ENCODE data around the gene PER1.
A peak's percentile ranks its signal among the peaks of the same experiment; 100 is the strongest.
"Not testable (repeated sequence)": the region's sequence is repeated elsewhere in the genome, so short reads cannot be mapped to it uniquely, and the experiment has no call there.

PER1 gene

DNA sequence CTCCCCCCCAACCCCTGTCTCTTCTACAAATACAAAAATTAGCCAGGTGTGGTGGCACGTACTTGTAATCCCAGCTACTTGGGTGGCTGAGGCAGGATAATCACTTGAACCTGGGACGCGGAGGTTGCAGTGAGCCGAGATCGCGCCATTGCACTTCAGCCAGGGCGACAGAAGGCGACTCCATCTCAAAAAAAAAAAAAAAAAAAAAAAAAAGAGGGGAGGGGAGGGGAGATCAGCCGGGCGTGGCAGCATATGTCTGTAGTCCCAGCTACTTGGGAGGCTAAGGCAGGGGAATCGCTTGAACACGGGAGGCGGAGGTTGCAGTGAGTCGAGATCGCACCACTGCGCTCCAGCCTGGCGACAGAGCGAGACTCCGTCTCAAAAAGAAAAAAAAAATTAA is 18.0 kb upstream of the PER1 start:
- DNase-seq, result not testable (repeated sequence)

DNA sequence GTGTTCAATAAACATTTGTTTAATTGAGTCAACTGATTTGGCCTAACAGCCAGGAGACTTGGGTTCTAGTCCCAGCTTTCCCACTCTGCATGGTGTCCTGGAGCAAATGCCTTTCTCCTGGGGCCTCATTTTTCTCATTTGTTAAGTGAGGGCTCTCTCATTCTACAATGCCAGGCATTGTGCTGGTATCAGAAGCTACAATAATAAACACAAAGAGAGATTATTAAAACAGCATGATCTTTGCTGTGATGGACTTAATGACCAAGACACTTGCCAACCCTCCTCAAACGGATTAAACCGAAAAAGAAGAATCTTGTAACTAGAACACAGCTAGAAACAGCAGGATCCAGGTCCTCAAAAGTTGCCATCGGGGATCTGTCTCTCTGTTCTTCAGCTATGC is 15.3 kb upstream of the PER1 start:
- no peak for DNase-seq

DNA sequence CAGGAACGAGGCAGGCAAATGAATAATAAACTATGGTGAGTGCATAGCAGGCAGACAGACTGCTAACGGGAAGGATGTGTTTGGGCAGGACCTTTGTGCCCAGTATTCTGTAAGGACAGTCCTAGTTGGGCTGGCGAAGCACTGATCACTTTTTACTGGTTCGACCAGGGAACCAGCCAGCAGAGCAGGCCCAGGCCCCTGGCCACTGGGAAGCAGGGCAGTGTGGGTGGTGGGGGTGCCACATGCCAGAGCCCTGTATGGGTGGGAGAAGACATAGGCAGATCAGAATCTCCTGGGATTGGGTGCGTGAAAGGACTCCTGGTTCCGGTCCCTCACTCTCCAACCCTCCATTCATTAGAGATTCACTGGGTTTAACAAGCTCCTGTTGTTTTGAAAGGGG is 14.5 kb upstream of the PER1 start:
- DNase-seq, result no peak

DNA sequence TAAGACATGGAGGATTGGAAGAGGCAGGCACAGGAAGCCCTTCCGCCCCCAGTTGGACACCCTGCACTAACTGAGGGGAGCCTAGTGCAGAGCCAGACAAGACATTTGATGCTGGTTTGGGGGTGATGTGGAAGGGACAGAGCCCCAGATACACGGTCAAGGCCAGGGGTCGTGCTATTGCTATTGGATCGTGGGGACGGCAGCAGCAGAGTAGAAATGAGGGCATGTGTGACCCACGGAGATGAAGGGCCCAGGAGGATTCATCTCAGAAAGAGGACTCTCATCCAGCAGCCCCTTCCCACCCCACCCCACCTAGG is 12.6 kb upstream of the PER1 start:
- DNase-seq, result no peak

DNA sequence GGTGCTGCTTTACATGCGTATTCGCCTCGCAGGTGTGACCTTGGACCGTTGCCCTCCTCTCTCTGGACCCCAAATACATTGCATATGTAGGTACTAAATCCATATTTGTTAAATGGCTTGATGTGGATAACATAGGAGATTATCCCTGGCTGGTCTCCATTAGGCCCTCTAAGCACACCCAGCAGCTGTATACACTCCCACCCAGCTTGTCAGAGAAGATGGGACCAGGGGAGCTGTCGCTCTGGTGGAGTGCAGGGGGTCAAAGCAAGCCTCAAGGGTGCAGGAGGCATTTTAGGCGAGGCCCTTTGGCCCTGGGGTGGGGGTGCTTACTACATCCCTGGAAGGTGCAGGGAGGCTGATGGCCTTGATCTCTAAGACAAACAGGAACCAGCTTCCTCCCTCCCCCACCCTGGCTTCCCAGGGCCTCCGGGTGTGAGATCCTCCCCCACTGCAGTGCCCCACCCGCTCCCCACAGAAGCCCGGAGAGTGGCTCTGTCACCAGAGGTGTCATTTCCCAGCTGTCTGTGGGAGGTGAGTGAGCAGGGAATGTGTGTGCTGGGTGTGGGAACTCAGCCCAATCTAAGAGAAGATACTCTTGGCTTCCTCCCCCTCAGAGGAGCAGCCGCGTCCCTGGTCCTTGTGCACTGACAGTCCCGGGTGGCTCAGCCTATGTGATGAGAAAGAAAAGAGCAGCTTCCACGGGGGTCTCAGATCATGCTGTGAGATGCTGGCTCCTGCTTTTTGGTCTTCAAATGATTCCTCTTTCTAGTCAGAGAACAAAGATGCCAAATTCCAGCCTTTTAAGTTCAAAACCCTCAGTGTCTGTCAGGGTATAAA is 12.0 kb upstream of the PER1 start:
- peak; percentile 25 to 82 for DNase-seq

DNA sequence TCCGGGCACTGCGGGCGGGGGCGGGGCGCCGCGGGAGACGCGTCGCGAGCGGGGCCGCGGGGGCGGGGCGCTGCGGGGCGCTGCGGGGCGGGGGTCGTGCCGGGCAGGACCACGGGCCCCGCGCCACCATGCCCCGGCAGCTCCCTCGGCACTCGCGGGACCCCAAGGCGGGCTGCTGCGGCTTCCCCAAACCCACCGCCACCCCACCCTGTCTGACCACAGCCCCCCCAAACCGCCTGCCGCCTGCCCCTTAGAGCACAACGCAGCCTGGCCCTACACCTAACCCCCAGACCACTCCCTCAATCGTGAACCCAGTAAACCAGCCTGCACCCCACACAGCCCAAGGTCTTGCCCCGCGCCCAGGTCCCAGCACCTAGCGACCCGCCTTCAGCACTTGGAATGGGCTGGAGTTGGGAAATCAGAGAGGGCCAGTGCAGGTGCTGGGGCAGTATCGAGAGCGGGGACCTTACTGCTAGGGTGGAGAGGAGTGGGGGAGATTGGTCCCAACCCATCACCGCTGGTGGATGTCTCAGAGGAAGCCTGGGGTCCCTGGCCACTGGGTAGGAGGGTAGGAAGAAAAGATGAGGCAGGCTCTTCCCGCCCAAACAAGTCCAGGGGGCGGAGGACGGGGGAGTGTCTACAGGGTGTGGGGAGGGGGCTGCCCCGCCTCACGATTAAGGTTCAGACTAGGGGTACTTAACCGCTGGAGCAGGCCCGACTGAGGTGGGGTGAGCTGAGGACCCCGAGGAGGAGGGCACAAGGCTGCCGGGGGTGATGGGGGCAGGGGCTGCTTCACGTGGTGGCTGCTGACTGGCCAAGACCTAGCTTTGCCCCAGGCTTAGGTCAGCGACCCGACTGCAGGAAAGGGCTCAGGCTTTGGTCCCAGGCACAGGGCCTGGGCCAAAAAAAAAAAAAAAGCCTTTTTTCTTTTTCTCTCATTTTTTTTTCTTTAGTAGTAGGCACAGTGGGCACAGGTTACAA is 11.1 kb upstream of the PER1 start:
- no peak for DNase-seq

DNA sequence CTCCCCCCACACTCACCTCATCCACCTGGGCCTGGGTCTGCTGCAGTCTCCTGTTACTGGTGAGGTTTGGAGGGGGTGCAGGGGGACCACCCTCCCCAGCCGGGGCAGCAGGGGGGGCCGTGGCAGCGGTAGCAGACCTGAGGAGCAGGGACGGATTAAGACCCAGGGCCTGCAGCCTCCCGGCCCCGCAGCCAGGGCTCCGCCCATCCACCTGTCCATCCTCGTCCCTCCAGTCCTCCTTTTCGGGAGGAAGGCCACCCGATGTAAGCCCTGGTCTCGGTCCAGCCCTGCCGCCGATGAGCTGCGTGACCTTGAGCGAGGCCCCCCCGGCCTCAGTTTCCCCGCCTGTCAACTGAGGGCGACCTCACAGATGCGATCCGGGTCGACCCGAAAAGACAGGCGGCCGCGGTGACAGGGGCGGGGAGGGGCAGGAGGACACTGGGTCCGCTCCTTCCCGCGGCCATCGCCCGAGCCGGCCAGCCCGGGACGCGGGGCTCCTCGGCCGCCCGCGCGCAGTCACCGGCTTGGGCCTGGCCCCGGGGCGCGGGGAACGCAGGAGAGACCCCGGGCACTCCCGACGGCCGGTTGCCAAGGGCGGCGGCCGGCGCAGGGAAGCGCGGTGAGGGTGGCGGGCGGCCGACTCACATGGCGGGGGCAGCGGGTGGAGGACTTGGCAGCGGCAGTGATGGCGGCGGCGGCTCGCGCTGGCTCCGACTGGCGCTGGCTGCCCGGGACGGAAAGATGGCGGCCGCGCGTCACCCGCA is 10.2 kb upstream of the PER1 start, which contains the start of gene VAMP2:
TSS of gene VAMP2 (minus strand) at position 716 of the 764 bp plus-strand sequence. CDS start at position 647, 69 bp downstream.
- DNase-seq, result peak; percentile 4 to 62

DNA sequence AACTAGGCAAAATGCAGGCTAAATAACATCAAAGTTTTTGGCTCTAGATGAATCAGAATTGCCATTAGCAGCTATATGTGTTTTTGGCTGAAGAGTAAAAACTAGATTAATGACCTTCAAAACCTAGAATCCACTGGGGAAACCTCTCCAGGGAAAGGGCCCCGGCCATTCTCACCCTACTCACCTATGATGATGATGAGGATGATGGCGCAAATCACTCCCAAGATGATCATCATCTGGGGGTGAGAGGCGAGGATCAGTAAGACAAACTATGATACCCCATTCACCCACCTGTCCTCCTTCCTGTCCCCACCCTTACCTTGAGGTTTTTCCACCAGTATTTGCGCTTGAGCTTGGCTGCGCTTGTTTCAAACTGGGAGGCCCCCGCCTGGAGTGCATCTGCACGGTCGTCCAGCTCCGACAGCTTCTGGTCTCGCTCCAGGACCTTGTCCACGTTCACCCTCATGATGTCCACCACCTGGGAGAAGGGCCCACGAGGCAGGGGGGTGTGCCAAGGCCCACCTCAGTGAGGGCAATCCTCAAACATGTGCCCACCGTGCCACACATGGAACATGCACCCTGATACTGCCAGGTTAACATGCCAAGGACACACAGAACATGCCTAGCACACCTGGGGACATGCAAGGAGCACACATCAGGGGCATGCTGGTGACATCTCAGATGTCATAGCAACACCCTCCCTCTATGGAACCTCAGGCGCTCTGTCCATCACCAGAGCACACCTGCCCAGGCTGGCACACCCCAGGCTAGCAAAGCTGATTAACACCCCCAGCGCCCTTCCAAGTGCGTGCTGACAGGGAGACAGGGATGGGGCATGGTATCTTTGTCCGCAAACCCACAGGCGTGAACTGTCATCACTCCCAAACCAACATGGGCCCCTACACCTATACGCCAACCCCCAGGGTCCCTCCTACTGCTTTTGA is 9.4 kb upstream of the PER1 start:
- no peak for DNase-seq

DNA sequence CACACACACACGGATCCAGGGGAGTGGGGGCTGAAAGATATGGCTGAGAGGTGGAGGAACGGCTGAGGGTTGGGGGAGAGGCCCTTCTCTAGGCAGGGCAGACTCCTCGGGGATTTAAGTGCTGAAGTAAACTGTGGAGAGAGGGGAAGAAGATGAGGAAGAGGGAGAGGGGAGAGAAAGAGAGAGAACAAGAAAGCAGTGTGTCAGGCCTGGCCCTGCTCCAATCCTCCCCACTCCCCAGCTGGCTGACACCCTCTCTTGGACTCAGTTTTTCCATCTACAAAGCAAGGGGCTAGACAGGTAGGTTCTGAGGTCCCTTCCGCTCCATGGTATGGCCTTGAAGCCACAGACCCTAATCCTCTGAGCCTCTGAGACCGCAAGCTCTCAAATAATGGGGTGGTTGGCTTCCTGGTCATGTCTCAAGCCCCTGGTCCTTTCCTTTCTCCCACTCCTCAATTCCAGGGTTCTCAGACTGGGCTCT is 8.6 kb upstream of the PER1 start:
- no peak for DNase-seq

DNA sequence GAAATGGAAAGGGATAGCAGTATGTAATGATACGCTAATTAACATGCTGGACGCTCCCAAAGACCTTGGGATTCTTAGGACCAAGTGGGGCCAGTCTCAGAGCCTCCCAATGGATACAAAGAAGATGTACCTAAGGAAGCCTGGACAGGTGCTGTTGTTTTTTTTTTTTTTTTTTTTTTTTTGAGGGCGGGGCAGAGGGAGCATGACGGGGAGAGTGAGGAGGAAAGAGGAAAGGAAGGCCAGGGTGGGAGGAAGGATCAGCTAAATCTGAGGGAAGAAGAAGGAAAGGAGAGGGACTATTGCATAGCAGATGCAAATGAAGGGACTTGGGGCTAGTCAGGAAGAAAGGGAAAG is 8.0 kb upstream of the PER1 start:
- DNase-seq, result no peak

DNA sequence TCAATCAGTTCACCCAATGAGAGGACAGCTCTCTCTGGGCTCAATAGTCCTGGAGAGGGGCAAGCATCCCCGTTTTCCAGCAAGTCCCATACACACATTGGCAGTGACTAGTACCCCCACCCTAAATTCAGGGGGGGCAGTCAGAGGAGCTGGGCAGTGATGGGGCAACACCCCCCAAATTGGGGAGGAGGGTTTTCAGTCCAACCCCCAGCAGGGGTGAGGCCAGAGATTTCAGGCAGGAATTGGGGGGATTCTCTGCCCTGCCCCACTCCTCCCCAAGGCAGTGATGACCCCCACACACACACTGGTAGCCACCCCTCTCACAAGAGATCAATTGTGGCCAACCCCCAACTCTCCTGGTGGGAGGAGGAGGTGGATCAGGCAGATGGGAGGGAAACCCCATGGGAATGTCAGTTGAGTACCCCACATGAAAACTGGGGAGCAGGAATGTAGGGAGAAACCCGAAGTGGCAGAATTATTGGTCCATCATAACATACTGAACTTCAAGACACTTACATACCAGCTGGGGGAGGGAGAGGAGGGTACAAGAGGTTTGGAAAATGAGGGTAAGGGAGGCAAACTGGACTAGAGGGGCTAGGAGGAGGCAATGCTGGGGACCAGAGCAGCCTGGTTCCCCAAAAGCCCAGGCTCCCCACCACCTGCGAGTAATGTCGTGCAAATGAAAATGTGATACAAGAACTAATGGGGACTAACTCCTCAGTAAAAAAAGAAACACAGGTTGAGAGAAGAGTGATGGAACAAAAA is 7.4 kb upstream of the PER1 start:
- DNase-seq, result no peak

DNA sequence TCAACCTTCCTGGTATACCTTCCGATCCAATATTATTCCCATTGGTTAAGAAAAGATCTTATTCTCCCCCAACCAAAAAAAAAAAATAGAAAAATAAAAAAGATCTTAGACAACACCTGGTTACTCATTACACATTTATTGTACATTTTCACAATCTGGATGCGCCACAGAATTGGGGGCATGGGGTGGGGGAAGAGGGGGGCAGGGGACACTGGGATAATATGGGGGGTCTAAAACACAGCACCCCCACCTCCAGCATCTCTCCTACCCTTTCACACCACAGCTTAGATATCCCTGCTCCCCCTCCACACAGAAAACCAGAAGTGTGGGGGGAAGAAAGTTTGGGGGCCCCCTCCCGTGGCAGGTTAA is 6.8 kb upstream of the PER1 start:
- no peak for DNase-seq

DNA sequence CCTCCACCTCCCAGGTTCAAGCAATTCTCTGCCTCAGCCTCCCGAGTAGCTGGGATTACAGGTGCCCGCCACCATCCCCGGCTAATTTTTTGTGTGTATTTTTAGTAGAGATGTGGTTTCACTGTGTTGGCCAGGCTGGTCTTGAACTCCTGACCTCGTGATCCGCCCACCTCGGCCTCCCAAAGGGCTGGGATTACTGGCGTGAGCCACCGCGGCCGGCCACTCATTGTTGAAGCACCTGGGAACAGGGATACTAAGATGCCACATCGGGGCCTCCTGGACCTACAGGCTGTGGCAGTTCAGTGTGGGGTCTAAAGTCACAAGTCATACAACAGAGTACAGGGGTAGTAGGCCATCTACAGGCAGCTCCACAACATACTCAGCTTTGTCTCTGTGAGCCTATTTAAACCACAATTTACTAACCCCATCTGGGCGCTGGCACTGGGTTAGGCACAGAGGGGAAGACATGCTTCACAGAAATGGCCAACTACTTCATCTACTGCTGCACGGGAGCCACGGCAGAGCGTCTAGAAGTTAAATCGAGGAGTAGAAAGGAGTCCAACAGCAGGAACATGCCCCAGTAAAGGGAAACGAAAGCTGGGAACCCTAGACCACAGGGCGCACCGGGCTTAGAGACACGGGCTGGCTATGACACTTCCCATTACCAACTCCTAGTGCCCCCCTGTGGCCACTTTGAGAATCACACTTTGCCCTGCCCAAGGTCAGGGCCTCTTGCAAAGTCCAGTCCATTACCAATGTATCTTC is 6.2 kb upstream of the PER1 start:
- DNase-seq, result peak; percentile 62 to 75

DNA sequence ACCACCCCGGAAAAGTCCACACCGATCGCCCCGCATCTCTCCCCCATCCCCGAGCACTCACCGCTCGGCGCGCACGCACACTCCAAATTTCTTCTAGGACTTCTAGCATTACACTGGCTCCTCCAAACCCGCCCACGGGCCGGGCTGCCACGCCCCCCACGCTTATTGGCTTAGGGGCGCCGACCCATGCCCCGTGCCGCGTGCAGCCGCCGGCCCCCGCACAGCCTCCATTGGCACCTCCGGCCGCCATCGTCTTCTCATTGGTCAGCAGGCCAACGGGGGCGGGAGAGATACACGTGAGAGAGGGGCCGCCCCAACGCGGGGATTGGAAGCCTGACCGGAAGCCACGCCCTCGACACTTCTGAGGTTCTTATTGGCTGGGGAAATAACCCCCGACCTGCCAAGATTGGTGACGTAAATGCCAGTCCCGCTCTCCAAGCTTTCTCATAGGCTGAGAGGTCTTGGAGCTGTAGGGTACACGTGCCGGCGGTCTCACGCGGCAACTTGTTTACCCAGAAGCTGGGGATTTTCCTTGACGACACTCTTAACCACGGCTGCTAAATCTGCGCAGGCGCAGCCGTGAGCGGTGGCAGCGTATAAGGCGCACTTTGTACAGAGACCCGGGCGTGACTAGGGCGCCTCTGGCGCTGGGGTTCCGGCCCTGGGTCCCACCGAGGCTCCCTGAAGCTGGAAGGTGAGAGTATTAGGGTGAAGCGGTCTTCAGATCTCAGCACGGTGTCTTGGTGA is 4.2 kb upstream of the PER1 start:
- DNase-seq, result peak; percentile 93 to 99

DNA sequence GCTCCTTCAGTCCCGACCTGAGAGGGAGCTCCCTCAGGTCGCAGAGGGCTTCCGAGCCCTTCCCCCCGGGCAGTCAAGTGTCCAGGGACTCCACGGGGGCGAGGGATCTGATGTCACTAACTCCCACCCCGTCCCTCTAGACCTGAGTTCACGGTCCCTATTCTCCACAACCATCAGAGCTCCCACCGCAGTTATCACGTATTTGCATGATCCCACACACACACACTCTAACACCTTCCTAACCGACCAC is 3.7 kb upstream of the PER1 start:
- DNase-seq, result no peak

DNA sequence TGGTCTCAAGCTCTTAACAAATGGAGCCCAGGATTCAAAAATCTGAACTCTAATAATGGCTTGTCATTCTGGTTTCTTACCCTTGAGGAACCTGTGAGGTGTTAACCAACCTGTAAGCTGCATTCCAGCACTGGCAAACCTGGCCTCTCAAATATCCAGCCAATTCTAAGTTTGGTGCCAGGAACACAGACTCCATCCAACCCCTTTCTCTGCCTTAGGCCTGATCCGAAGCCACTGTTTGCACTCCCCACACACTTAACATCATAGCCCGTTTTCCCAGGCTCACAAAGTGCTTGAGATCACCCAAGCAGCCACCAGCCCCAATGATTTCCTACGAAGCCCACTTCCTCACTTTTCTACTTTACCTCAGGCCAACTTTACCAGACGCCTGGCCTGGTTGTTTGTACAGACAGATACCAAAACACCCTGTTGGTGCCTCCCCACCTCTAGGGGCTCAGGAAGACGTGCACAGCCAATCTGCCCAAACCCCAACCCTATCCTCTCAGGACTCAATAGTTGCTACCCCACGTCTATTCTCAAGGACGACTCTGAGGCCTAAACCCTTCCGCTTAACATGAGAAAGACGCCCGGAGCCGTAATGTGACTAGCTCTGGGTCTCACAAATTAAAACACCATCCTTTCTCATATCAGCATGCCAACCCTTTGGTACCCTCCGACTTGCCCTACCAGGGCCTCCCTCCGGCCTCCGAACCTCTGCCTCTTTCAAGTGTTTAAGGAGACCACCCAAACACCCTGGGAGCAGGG is 3.2 kb upstream of the PER1 start:
- no peak for DNase-seq

DNA sequence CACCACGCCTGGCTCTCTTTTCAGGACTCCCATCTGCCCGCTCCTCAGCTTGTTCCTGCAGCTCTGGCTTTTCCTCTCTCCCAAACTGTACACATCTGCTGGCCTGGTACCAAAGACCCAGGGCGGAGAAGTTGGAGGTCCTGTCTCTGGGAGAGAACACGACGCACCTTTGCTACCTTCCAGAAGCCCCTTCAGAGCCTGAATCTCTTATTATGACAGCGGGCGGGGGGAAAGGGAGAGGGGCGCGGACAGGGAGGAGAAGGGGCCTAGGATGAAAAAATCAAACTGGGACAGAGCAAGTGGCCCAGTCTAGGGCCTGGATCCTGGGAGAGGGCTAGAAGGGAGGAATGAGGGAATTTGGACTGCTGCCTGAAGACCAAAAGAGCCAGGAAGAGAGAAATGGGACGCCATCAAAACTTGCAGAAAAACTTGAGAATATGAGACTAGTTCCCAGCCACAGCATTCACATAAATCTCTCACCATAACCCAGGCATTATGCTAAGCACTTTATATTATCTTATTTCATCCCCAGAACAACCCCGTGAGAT is 2.5 kb upstream of the PER1 start:
- no peak for DNase-seq

DNA sequence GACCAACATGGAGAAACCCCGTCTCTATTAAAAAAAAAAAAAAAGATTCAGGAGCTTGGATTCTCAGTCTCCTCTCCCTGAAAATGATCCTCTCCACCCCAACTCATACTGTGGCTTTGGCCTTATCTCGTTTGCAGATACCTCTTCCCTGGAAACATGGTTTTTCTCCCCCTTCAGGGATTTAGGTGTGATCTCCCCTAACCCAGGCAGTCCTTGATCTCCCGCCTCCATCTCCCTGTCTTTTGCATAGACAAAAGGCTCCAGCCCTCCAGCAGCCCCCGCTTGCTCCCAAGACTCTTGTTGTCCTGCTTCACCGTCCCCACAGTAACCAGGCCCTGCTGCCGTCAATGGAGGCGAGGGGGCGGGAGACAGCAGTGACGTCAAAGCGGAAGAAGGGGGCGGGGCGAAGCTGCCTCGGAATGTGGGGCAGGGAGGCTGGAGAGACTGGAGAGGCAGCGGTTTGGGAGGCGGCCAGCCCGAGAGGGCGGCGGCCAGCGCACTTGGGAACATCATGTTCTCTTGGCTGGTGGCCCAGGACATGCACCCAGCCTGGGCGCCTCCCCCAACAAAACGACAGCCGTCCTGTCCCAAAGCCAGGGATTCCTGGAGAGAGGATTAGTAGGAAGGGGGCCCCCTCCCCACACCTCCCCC is 1.9 kb upstream of the PER1 start:
- DNase-seq, result peak; percentile 86 to 95

Measured in bone marrow (tissue), 2 donors.